ENCODE data around the gene KCNG2. TPM values are rescaled to one million over a fixed set of nuclear protein-coding genes. Genes with fewer than 3 reads are reported as not detected.

KCNG2 gene
- total RNA-seq, 4 donors from 2014 or later: 0.27 TPM; not detected in 3

DNA sequence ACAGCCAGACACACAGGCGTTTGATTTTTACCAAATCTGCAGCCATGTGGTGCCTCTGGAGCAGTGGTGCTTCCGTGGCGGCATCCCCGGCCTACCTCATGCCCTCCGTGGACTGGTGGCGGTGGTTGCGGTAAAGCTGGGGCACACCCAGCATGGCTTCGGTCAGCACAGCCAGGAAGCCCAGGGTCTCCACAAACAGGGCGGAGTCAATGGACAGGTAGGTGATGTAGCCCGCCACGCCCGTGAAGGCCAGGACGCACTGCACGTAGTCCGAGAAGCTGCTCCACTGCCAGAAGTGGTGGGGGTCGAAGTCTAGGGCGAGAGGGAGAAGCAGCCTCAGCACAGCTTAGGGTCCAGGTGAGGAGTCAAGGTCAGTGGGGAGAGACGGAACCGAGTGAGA is 121.4 kb downstream of the KCNG2 start:
- Histone ChIP-seq H3K27ac (no peak overlapping the region), H3K4me3 (no peak overlapping the region), H3K9me3 (no peaks in the 10 kb centered on the region), H3K36me3 (peaks cover 0 to 54% of the 10 kb centered on the region in 2 donors), H3K4me1 (peaks cover 0 to 5% (median 0%) of the 10 kb centered on the region in 3 donors), H3K27me3 (no peaks in the 10 kb centered on the region)
- ATAC-seq: no peak
- TF ChIP-seq, protein P1, sequence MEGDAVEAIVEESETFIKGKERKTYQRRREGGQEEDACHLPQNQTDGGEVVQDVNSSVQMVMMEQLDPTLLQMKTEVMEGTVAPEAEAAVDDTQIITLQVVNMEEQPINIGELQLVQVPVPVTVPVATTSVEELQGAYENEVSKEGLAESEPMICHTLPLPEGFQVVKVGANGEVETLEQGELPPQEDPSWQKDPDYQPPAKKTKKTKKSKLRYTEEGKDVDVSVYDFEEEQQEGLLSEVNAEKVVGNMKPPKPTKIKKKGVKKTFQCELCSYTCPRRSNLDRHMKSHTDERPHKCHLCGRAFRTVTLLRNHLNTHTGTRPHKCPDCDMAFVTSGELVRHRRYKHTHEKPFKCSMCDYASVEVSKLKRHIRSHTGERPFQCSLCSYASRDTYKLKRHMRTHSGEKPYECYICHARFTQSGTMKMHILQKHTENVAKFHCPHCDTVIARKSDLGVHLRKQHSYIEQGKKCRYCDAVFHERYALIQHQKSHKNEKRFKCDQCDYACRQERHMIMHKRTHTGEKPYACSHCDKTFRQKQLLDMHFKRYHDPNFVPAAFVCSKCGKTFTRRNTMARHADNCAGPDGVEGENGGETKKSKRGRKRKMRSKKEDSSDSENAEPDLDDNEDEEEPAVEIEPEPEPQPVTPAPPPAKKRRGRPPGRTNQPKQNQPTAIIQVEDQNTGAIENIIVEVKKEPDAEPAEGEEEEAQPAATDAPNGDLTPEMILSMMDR (IDR thresholded peaks at IDR 0.05): no peak
- TF ChIP-seq EP300 (IDR thresholded peaks at IDR 0.05) (no peak), POLR2A (IDR thresholded peaks at IDR 0.05) (no peak), POLR2AphosphoS5 (IDR thresholded peaks at IDR 0.05) (no peak)
- 83% methylated on average over 3 of the region's 19 CpGs; no CpG with 5 or more reads in 1 of the 2 donors for WGBS, 2 donors (ENCODE audit: low coverage in 1 of 2)

DNA sequence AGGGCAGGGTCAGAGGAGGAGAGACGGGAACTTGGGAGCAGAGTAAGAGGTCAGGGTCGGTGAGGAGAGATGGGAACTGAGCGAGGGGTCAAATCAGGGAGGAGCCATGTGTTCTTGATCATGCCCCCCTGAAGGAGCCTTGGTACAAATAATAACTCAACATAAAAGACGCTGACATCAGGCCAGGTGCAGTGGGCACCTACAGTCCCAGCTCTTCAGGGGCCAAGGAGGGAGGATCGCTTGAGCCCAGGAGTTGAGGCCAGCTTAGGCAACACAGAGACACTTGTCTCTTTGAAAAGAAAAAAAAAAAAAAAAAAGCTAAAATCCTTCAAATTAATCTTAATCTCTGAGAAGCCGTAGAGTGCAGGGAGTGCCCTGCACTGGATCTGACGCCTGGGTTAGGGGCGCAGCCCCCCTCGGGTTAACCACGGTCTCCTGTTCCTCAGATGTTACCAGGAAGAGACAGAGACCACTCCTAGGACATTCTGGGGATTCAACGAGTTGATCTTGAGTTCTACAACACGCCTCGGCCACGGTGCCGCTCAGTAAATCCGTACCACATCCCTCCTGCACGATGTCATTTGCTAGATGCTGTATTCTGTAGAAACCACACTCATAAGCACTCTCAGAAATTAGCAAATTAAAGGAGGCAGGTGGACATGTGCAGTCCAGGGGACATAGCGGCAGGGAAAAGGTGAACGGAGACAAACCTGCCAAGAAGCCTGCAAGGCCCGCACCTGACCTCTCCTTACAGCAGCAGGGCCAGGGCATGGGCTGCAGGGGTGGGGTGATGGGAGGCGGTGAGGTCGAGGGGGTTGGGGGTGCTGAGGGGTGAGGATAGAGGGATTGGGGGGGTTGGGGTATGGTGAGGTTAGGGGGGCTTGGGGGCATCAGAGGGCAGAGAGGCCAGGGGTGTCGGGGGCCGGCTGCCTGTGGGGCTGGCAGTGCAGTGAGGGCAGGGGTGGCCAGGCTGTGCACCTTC is 124.5 kb downstream of the KCNG2 start:
- Histone ChIP-seq H3K36me3 (peaks cover 0 to 31% of the 10 kb centered on the region in 2 donors), H3K27ac (no peak overlapping the region), H3K9me3 (no peaks in the 10 kb centered on the region), H3K4me3 (no peak overlapping the region), H3K4me1 (peaks cover 0 to 22% (median 6%) of the 10 kb centered on the region in 3 donors), H3K27me3 (no peaks in the 10 kb centered on the region)
- TF ChIP-seq POLR2AphosphoS5 (IDR thresholded peaks at IDR 0.05): no peak
- no peak for TF ChIP-seq EP300 (IDR thresholded peaks at IDR 0.05)
- TF ChIP-seq, protein P1 (IDR thresholded peaks at IDR 0.05): no peak
- no peak for TF ChIP-seq POLR2A (IDR thresholded peaks at IDR 0.05)
- WGBS, 2 donors (ENCODE audit: low coverage in 1 of 2): 94 to 97% methylated on average over 17 to 18 of the region's 24 CpGs
- ATAC-seq: no peak

DNA sequence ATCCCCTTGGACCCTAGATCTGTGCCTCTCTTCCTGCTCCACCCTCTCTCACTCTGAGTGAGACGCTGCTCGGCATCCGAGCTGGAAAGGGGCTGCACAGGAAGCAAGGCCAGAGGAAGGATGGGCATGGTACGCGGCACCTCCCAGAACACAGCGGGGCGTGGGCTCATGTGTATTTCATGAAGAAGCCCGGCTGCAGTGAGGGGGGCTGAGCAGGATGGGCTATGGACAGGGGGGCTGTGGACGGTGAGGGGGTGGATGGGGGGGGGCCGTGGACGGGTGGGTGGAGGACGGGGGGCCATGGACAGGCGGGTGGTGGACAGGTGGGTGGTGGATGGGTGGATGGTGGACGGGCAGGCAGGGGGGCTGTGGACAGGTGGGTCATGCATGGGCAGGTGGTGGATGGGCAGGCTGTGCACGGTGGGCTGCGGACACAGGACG is 125.3 kb downstream of the KCNG2 start:
- H3K9me3 ChIP-seq: no peaks in the 10 kb centered on the region
- no peaks in the 10 kb centered on the region for H3K27me3 ChIP-seq
- TF ChIP-seq POLR2AphosphoS5 (IDR thresholded peaks at IDR 0.05) (no peak), POLR2A (IDR thresholded peaks at IDR 0.05) (no peak), EP300 (IDR thresholded peaks at IDR 0.05) (no peak)
- TF ChIP-seq, protein P1 (IDR thresholded peaks at IDR 0.05): no peak
- no peak overlapping the region for H3K4me3 ChIP-seq
- peaks cover 0 to 22% (median 6%) of the 10 kb centered on the region in 3 donors for H3K4me1 ChIP-seq
- ATAC-seq: no peak
- peaks cover 0 to 29% of the 10 kb centered on the region in 2 donors for H3K36me3 ChIP-seq
- no peak overlapping the region for H3K27ac ChIP-seq
- WGBS, 2 donors (ENCODE audit: low coverage in 1 of 2): 95 to 97% methylated on average over 4 of the region's 17 CpGs

DNA sequence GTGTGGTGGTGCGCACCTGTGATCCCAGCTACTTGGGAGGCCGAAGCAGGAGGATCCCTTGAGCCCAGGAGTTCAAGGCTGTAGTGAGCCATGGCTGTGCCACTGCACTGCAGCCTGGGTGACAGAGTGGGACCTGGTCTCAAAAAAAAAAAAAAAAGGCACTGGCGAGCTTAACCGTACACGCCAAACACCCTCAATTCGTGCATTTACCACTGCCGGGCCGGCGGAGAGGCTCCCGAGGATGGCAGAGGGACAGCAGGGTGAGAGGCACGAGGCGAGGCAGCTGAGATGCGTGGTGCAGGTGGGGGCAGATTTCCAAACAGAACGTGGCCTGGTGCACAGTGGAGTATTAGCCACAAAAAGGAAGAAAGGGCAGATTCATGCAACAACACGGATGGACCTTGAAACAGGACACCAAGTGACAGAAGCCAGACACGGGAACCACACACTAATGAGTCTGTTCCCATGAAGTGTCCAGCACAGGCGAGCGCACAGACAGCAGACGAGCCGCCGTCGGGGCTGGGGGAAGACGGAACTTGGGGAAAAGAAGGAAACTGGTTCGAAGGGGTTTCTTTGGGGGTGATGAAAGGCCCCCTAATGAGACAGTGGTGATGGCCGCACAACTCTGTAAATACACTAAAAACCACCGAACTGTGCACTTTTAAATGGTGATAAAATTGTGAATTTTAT is 126.3 kb downstream of the KCNG2 start:
- TF ChIP-seq, protein P1 (IDR thresholded peaks at IDR 0.05): no peak
- TF ChIP-seq EP300 (IDR thresholded peaks at IDR 0.05) (no peak), POLR2A (IDR thresholded peaks at IDR 0.05) (no peak), POLR2AphosphoS5 (IDR thresholded peaks at IDR 0.05) (no peak)
- Histone ChIP-seq H3K36me3 (peaks cover 0 to 28% of the 10 kb centered on the region in 2 donors), H3K27ac (no peak overlapping the region), H3K4me1 (peaks cover 0 to 22% (median 6%) of the 10 kb centered on the region in 3 donors), H3K9me3 (peaks cover 0 to 9% (median 0%) of the 10 kb centered on the region in 3 donors), H3K27me3 (no peaks in the 10 kb centered on the region), H3K4me3 (no peak overlapping the region)
- ATAC-seq: no peak
- WGBS, 2 donors (ENCODE audit: low coverage in 1 of 2): 91 to 94% methylated on average over 17 to 22 of the region's 26 CpGs

Data from gastroesophageal sphincter (tissue), 4 donors.